ENCODE measurements around the gene MME. TPM values are rescaled to one million over a fixed set of nuclear protein-coding genes. Genes with fewer than 3 reads are reported as not detected.

Gene MME
- total RNA-seq, 1 experiment from 2014 or later: 23.9 TPM

- 0 out of 2 replicates have a peak, but pooled peaks cover 3% of the 10 kb centered on the region for H3K4me1 Mint-ChIP-seq
- H3K27me3 Mint-ChIP-seq (ENCODE audit: low read depth): no peaks in the 10 kb centered on the region
- peaks cover 4% of the 10 kb centered on the region; the same call in 1 of the 2 replicates for H3K36me3 Mint-ChIP-seq
- ChIA-PET CTCF (no interaction called here), POLR2A (no interaction called here)
- H3K27ac Mint-ChIP-seq: no peak overlapping the region
- TF ChIP-seq ZNF425 (CRISPR knock-in tag; conservative IDR thresholded peaks at IDR 0.05) (no peak), HMGA2 (CRISPR knock-in tag; IDR thresholded peaks at IDR 0.05) (no peak), PRDM15 (CRISPR knock-in tag; IDR thresholded peaks at IDR 0.05) (no peak), ELF4 (CRISPR knock-in tag; IDR thresholded peaks at IDR 0.05; ENCODE audit: low read depth) (no peak)
- TF ChIP-seq, protein P1, sequence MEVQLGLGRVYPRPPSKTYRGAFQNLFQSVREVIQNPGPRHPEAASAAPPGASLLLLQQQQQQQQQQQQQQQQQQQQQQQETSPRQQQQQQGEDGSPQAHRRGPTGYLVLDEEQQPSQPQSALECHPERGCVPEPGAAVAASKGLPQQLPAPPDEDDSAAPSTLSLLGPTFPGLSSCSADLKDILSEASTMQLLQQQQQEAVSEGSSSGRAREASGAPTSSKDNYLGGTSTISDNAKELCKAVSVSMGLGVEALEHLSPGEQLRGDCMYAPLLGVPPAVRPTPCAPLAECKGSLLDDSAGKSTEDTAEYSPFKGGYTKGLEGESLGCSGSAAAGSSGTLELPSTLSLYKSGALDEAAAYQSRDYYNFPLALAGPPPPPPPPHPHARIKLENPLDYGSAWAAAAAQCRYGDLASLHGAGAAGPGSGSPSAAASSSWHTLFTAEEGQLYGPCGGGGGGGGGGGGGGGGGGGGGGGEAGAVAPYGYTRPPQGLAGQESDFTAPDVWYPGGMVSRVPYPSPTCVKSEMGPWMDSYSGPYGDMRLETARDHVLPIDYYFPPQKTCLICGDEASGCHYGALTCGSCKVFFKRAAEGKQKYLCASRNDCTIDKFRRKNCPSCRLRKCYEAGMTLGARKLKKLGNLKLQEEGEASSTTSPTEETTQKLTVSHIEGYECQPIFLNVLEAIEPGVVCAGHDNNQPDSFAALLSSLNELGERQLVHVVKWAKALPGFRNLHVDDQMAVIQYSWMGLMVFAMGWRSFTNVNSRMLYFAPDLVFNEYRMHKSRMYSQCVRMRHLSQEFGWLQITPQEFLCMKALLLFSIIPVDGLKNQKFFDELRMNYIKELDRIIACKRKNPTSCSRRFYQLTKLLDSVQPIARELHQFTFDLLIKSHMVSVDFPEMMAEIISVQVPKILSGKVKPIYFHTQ (CRISPR knock-in tag; IDR thresholded peaks at IDR 0.05): no peak
- peaks cover 8% of the 10 kb centered on the region for H3K9me3 Mint-ChIP-seq
- ATAC-seq: no peak
- H3K4me3 Mint-ChIP-seq: no peak overlapping the region
- no peak for DNase-seq (ENCODE audit: low spot score)
Measured at GRCh38 chr3:155211266-155211665, 131.1 kb downstream of the MME start.

DNA sequence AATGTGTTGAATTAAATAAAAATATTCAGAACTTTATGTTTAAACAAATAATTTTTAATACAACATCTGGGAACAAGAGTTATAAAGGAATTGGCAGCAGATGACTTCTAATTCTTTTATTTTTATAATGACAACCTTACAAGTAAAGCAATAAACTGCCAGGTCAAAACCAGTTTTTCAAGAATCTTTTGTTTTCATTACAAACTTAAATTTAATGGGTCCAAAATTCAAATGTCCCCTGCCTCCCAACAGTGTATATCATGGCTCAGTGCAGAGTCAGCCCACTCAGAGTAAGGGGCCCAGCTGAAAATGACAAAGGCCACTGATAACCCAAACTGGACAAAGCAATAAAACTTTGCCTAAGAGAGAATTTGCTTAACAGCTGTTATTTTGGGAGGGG is 131.8 kb downstream of the MME start:
- TF ChIP-seq FOXK1 (CRISPR knock-in tag; IDR thresholded peaks at IDR 0.05) (no peak), ZNF263 (CRISPR knock-in tag; IDR thresholded peaks at IDR 0.05; ENCODE audit: low read depth) (no peak), NFYB (CRISPR knock-in tag; conservative IDR thresholded peaks at IDR 0.05; ENCODE audit: low read depth) (no peak), TEAD1 (CRISPR knock-in tag; IDR thresholded peaks at IDR 0.05) (no peak), ZNF416 (CRISPR knock-in tag; IDR thresholded peaks at IDR 0.05) (no peak), ERG (CRISPR knock-in tag; IDR thresholded peaks at IDR 0.05) (no peak), E2F1 (CRISPR knock-in tag; IDR thresholded peaks at IDR 0.05) (no peak), JUN (CRISPR knock-in tag; IDR thresholded peaks at IDR 0.05) (no peak), SOX15 (CRISPR knock-in tag; IDR thresholded peaks at IDR 0.05) (no peak)
- TF ChIP-seq, protein P2, sequence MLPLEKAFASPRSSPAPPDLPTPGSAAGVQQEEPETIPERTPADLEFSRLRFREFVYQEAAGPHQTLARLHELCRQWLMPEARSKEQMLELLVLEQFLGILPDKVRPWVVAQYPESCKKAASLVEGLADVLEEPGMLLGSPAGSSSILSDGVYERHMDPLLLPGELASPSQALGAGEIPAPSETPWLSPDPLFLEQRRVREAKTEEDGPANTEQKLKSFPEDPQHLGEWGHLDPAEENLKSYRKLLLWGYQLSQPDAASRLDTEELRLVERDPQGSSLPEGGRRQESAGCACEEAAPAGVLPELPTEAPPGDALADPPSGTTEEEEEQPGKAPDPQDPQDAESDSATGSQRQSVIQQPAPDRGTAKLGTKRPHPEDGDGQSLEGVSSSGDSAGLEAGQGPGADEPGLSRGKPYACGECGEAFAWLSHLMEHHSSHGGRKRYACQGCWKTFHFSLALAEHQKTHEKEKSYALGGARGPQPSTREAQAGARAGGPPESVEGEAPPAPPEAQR (CRISPR knock-in tag; IDR thresholded peaks at IDR 0.05): no peak
- TF ChIP-seq, protein P3, sequence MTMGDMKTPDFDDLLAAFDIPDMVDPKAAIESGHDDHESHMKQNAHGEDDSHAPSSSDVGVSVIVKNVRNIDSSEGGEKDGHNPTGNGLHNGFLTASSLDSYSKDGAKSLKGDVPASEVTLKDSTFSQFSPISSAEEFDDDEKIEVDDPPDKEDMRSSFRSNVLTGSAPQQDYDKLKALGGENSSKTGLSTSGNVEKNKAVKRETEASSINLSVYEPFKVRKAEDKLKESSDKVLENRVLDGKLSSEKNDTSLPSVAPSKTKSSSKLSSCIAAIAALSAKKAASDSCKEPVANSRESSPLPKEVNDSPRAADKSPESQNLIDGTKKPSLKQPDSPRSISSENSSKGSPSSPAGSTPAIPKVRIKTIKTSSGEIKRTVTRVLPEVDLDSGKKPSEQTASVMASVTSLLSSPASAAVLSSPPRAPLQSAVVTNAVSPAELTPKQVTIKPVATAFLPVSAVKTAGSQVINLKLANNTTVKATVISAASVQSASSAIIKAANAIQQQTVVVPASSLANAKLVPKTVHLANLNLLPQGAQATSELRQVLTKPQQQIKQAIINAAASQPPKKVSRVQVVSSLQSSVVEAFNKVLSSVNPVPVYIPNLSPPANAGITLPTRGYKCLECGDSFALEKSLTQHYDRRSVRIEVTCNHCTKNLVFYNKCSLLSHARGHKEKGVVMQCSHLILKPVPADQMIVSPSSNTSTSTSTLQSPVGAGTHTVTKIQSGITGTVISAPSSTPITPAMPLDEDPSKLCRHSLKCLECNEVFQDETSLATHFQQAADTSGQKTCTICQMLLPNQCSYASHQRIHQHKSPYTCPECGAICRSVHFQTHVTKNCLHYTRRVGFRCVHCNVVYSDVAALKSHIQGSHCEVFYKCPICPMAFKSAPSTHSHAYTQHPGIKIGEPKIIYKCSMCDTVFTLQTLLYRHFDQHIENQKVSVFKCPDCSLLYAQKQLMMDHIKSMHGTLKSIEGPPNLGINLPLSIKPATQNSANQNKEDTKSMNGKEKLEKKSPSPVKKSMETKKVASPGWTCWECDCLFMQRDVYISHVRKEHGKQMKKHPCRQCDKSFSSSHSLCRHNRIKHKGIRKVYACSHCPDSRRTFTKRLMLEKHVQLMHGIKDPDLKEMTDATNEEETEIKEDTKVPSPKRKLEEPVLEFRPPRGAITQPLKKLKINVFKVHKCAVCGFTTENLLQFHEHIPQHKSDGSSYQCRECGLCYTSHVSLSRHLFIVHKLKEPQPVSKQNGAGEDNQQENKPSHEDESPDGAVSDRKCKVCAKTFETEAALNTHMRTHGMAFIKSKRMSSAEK (CRISPR knock-in tag; IDR thresholded peaks at IDR 0.05; ENCODE audit: borderline replicate concordance): no peak
- TF ChIP-seq, protein P4, sequence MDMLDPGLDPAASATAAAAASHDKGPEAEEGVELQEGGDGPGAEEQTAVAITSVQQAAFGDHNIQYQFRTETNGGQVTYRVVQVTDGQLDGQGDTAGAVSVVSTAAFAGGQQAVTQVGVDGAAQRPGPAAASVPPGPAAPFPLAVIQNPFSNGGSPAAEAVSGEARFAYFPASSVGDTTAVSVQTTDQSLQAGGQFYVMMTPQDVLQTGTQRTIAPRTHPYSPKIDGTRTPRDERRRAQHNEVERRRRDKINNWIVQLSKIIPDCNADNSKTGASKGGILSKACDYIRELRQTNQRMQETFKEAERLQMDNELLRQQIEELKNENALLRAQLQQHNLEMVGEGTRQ (CRISPR knock-in tag; IDR thresholded peaks at IDR 0.05): no peak
- ChIA-PET POLR2A (no interaction called here), CTCF (no interaction called here)
- DNase-seq (ENCODE audit: low spot score) (no peak), ATAC-seq (no peak)
- H3K9me3 Mint-ChIP-seq: peaks cover 10% of the 10 kb centered on the region
- H3K4me1 Mint-ChIP-seq: 0 out of 2 replicates have a peak, but pooled peaks cover 3% of the 10 kb centered on the region
- H3K4me3 Mint-ChIP-seq: no peak overlapping the region
- peaks cover 5% of the 10 kb centered on the region; the same call in 1 of the 2 replicates for H3K36me3 Mint-ChIP-seq
- no peaks in the 10 kb centered on the region for H3K27me3 Mint-ChIP-seq (ENCODE audit: low read depth)
- H3K27ac Mint-ChIP-seq: no peak overlapping the region

Data from WTC11 (cell line).